ENCODE results near the gene CDT1. TPM values are rescaled to one million over a fixed set of nuclear protein-coding genes. Genes with fewer than 3 reads are reported as not detected.

The CDT1 gene
- total RNA-seq, 1 experiment from 2014 or later: 32.2 TPM

DNA sequence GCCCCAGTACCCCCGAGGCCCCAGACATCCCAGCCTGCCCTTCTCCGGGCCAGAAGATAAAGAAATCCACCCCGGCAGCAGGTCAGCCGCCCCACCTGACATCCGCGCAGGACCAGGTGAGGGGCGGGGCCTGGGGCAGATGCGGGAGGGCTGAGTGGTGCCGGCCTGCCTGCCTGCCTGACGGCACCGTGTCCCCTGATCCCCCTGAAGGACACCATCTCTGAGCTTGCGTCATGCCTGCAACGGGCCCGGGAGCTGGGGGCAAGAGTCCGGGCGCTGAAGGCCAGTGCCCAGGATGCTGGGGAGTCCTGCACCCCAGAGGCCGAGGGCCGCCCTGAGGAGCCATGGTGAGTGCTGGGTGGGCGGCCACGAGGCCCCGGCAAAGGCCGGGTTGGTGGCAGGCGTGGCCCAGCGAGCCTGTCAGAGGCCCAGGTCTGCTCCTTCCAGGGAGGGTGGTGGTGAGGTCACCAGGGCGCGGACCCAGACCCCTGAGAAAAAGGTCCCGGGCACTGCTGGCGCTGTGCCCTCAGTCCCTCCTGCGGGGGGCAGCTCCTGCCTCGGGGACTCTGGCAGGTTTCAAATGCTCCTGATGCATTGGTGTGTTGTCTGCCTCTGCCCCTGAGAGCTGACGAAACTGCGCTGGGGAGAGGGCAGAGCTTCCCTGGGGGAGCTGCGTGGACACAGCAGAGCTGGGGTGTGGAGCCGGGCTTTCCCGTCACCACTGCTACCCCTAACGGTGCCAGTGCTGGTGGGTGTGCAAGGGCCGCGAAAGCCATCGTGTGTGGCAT, 1.2 kb downstream of the CDT1 start:
- DNase-seq (ENCODE audit: low read depth): no peak

GRCh38 chr16:88805340-88805715, 1.7 kb downstream of the CDT1 start:
- no peak for DNase-seq (ENCODE audit: low read depth)

DNA sequence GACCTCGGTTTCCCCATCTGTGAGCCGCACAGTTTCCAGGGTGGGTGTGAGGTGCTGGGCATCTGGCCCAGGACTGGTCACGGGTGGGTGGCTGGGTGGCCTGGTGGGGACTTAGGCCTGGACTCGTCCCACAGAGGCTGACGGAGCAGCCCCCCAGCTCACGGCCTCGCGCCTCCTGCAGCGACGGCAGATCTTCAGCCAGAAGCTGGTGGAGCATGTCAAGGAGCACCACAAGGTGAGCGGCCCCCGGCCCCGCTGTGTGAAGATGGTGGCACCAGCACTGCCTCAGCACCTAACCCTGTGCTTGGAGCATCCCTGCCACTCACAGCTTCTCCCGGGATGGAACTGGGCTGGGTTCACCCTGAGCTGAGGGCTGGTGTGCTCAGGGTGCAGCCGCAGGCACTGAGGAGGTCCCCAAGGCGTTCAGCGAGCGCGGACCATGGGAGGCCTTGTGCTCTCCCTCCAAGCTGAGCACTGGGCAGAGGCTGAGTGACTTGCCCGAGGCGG, 2.4 kb downstream of the CDT1 start:
- DNase-seq (ENCODE audit: low read depth): no peak

GRCh38 chr16:88806491-88807111, 3.0 kb downstream of the CDT1 start:
- no peak for DNase-seq (ENCODE audit: low read depth)

DNA sequence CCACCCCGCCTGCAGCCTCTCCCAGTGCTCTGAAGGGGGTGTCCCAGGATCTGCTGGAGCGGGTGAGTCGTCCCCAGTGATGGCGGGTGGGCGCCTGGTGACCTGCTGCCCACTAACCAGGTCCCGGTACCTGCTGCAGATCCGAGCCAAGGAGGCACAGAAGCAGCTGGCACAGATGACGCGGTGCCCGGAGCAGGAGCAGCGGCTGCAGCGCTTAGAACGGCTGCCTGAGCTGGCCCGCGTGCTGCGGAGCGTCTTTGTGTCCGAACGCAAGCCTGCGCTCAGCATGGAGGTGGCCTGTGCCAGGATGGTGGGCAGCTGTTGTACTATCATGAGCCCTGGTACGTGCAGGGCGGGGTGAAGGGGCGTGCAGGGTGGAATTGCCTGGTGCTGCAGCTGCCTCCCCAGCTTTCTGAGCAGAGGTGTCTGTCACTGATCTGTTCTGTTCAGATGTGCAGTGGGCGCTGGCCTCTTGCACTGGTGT, 3.6 kb downstream of the CDT1 start:
- DNase-seq (ENCODE audit: low read depth): no peak

DNA sequence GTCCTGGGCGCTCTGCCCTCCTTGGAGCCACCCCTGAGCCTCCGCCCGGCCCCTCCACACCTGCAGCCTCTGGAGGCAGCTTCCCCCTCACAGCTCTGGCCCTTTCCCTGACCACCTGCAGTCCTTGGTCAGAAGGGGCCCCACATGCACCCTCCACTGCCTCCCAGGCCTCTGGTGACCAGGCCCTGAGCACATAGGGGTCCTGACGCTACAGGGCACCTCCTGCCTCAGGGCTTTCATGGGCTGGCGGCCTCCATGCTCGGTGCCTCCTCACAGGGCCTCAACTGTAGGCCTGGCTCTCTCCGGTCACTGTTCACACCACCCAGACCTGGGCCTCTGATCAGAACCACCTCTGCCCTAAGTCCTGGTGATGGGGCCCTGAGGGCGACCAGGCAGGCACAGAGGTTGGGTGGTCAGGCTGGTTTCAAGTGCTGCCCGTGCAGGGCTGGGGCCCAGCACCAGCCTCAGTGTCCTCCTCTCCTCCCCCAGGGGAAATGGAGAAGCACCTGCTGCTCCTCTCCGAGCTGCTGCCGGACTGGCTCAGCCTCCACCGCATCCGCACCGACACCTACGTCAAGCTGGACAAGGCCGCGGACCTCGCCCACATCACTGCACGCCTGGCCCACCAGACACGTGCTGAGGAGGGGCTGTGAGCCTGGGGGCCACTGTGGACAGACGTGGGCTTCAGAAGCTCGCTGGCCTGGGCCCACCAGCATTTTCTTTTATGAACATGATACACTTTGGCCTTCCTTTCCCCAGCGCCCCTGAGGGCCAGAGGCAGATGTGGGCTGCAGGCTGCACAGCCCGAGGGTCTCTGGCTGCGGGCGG, 4.3 kb downstream of the CDT1 start:
- no peak for DNase-seq (ENCODE audit: low read depth)

DNA sequence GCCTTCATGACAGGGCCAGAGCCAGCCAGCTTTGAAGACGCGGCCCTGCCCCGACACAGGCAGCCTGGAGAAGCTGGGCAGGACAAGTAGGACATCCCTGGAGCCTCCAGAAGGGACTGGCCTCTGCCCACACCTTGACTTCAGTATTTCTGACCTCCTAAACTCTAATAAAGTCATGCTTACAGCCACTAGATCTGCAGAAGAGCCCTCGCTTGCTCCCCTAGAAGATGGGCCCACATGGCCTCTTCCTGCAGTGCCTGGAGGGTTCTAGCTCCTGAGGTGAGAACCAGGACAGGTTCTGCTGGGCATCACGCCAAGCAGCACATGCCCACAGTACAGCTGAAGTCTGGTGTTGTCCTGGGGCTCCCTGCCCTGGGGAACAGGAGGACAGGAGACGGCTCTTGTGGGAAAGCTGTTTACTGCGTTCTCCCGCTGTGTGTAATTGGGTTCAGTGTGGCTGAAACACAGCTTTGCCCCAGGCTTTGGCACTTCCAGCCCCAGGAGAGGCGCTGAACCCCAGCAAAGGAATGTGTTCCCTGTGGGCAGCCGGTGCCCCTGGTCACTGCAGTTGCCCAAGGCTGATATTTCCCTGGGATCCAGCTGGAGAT, 5.6 kb downstream of the CDT1 start:
- peak; percentile 45 for DNase-seq (ENCODE audit: low read depth)

DNA sequence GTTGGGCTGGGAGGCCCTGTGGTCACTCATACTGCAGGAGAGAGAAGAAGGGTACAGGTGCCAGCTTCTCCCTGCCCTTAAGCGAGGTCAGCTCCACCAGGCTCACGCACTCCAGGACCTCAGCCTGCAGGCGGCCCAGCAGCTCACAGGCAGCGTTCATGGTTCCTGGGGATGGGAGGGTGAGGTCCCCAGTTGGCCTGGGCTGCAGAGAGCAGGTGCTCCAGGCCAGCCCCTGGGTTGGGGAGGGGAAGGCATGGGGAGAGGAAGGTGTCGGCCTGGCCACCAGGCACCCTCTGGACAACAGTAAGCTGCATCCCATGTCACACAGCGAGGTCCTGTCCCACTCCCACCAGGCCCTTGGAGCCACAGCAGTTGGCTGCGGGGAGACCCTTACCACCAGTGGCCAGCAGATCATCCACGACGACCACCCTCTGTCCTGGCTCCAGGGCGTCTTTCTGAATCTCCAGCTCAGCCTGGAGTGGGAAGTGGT, 6.1 kb downstream of the CDT1 start:
- DNase-seq (ENCODE audit: low read depth): no peak

- DNase-seq (ENCODE audit: low read depth): no peak
These were observed 6.8 kb downstream of the CDT1 start for GRCh38 chr16:88810166-88810911.

DNA sequence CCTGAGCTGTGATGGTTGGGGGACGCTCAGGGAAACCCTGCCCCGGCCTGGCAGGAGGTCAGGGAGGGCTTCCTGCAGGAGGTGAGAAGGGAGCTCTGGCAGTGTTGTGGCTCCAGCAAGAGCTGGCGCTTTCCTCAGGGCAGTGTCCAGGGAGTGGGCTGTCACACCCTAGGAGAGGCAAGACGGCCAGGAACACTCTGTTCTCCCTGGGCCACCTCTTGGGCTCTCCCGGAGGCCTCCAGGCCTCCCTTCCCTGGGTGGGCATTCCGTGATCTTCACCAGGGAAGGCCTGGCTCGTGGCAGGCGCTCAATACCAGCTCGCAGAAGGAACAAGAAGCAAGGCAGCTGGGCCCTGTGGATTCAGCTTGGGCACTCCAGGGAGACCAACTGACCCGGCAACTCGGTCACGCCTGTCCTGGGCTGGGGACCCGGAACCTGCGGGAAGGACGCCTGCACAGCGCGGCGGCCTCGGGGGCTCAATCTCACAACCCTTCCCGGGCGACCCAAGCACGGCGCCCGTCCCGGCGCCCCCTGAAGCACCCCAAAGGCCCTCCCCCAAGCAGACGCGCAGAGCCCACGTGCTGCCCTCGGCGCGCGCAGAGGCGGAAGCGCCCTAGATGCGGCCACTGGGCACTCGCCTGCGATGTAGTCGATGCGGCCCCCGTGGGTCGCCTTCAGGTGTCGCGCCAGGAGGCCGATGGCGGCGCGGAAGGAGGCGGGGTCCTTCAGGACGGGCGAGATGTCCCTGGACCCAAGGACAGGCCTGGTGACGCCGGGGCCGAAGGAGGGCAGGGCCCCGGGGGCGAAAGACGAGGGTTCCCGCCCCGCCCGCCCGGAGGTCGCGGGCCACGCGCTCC, 7.6 kb downstream of the CDT1 start:
- peak; percentile 79 for DNase-seq (ENCODE audit: low read depth)

DNA sequence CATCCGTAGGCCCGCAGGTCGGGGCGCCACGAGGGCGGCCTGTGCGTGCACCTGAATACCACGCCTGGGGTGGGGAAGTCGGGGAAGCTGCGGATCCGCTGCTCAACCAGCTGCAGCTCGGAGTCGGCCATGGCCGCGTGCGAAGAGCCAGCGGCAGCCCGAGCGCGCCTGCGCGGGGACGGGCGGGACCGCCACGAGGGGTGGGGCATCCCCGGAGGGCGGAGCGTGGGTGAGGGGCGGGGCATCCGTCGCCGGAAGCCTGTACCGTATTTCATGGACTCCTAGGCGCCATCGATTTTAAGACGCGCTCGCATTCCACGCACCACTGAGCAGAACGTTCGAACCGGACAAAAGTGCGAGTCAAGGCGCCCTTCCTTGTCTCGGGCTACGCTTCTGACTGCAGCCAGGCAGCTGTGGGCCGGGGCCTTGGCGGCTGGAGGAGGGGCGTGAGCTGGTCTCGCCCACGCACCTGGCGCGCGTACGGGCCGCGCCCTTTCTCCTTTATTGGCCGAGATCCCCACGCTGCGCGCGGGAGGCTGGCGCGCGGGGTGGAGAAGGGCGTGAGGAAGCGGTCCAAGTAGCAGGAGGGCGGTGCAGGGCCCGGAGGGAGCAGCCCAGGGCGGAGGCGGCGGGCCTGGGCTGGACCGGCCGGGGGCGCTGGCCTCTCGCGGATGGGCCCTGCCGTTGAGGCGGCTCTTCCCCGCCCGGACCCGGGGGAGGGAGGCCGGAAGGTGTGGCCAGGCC, 8.4 kb downstream of the CDT1 start, which contains the start of gene APRT:
Gene APRT (minus strand): TSS at position 160 of the 744 bp plus-strand sequence. CDS start 29 bp downstream, at position 131.
- peak; percentile 90 for DNase-seq (ENCODE audit: low read depth)

GRCh38 chr16:88812513-88813268, 9.1 kb downstream of the CDT1 start:
- DNase-seq (ENCODE audit: low read depth): peak; percentile 51

- no peak for DNase-seq (ENCODE audit: low read depth)
These were observed 9.9 kb downstream of the CDT1 start for GRCh38 chr16:88813269-88814143.

DNA sequence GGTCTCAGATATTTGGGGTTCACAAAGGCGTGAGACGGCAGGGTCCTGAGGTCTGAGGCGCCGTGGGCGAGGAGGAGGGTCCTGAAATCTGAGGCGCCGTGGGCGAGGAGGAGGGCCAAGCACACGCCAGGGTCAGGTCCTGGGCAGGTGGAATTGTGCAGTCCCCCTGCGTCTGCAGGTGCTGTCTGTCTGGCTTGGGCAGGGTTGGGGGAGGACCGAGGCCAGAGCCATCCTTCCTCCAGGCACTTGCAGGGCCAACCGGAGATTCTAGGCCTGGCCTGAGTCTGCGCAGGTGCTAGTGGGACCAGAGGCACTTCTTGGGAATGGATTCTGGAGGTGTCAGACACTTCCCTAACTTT, 10.5 kb downstream of the CDT1 start:
- DNase-seq (ENCODE audit: low read depth): no peak

DNA sequence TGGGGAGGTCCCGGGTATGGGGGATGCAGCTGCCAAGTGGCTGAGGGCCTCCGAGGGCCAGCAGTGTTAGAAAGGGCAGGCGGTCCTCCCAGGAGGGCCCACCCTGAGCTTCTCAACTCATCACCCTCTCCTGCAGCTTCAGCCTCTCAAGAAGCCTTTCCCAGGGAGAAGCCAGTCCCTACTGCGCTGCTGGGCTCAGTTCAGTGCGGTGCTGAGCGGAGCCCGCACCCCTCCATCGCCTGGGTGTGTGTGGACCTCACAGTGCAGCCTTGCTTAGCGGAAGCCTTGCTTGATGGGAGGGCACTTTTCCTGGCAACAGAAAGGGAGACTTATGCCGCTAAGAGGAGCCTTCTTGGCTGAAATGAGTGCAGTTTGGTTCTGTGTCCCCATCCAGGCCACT, 11.6 kb downstream of the CDT1 start:
- no peak for DNase-seq (ENCODE audit: low read depth)

DNA sequence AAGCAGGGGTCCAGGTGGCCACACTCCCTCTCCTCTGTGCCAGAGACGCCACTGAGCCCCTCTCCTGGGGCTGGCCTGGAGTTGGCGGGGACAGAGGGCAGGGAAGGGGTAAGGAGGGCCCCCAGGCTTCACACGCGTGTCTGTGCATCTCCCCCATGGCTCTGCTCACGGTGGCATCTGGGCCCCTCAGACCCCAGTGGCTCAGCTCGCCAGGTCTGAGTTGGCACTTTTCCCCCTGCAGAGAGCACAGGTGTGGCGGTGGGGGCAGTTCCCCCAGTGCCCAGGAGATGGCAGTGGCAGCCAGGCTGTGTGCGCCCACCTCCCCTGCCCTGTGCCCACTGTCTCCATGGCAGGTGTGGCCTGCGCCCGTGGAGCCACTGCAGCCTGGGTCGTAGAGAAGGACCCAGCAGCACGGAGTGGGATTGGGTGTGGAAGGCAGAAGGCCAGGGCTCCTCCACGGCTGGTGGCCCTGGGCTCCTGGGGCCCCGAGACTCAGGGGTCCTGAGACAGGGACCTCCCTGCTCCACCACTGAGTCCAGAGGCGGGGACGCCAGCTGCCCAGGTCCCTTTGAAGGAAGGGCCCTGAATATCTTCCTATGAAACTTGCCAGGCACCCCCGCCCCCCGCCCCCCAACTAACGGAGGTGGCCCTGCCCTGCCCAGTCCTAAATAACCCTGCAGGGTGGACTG, 12.5 kb downstream of the CDT1 start:
- DNase-seq (ENCODE audit: low read depth): no peak

All from RPMI7951 (cell line).